H9 (cell line): Measurements from ENCODE around the gene BEGAIN. TPM values are rescaled to one million over a fixed set of nuclear protein-coding genes. Genes with fewer than 3 reads are reported as not detected.

Experiments used
- DNase-seq: peaks from one replicate; pipeline ENCODE4 v3.0.0-alpha.2; 2017
- H2AFZ ChIP-seq: one replicate; pipeline ENCODE4 v1.6.1; 2013; ENCODE audit warnings: mild to moderate bottlenecking, low read length, control low read depth, moderate library complexity
- H2AK5ac ChIP-seq: 2 replicates; pipeline ENCODE4 v1.6.1; 2013; ENCODE audit warnings: low read length, control low read depth, mixed read lengths; ENCODE audit not compliant: insufficient read length
- H2BK120ac ChIP-seq: one replicate; pipeline ENCODE4 v1.6.1; 2013; ENCODE audit warnings: low read depth, mild to moderate bottlenecking, low read length, control low read depth, inconsistent platforms; ENCODE audit not compliant: poor library complexity, severe bottlenecking
- H2BK12ac ChIP-seq: 2 replicates; pipeline ENCODE4 v1.6.1; 2013; ENCODE audit warnings: low read length, control low read depth, mixed read lengths, low read depth; ENCODE audit not compliant: insufficient read length
- H2BK15ac ChIP-seq: 2 replicates; pipeline ENCODE4 v1.6.1; 2013; ENCODE audit warnings: low read depth, low read length, control low read depth
- H2BK20ac ChIP-seq: one replicate; pipeline ENCODE4 v1.6.1; 2013; ENCODE audit warnings: low read depth, mild to moderate bottlenecking, low read length, control low read depth, inconsistent platforms; ENCODE audit not compliant: poor library complexity, severe bottlenecking
- H2BK5ac ChIP-seq: 2 replicates; pipeline ENCODE4 v1.6.1; 2013; ENCODE audit warnings: low read length, control low read depth, mixed read lengths; ENCODE audit not compliant: insufficient read length
- H3K14ac ChIP-seq: 2 replicates; pipeline ENCODE4 v1.6.1; 2013; ENCODE audit warnings: low read length, control low read depth; ENCODE audit not compliant: insufficient read depth
- H3K18ac ChIP-seq: 2 replicates; pipeline ENCODE4 v1.6.1; 2013; ENCODE audit warnings: low read depth, mild to moderate bottlenecking, mixed read lengths, low read length, control low read depth; ENCODE audit not compliant: insufficient read length
- H3K23ac ChIP-seq: 2 replicates; pipeline ENCODE4 v1.6.1; 2013; ENCODE audit warnings: low read length, control low read depth, mixed read lengths, low read depth; ENCODE audit not compliant: insufficient read length
- H3K23me2 ChIP-seq: 2 replicates; pipeline ENCODE4 v1.6.1; 2013; ENCODE audit warnings: low read depth, mild to moderate bottlenecking, mixed read lengths, low read length, control low read depth; ENCODE audit not compliant: insufficient read length, poor library complexity, severe bottlenecking
- H3K27ac ChIP-seq: 2 replicates; pipeline ENCODE4 v1.5.1; 2013; ENCODE audit warnings: low read length, control low read depth, mixed read lengths, low read depth; ENCODE audit not compliant: insufficient read length
- H3K27me3 ChIP-seq: 2 replicates; pipeline ENCODE4 v1.6.1; 2013; ENCODE audit warnings: low read length, control low read depth, inconsistent platforms; ENCODE audit not compliant: insufficient read depth
- H3K4ac ChIP-seq: 2 replicates; pipeline ENCODE4 v1.6.1; 2013; ENCODE audit warnings: low read depth, mild to moderate bottlenecking, control low read depth, inconsistent platforms, low read length, moderate library complexity
- H3K4me1 ChIP-seq: 2 replicates; pipeline ENCODE4 v1.6.1; 2013; ENCODE audit warnings: low read length, control low read depth, inconsistent platforms; ENCODE audit not compliant: insufficient read depth
- H3K4me2 ChIP-seq: 2 replicates; pipeline ENCODE4 v1.6.1; 2013; ENCODE audit warnings: low read length, control low read depth, mixed read lengths; ENCODE audit not compliant: insufficient read length, insufficient read depth
- H3K56ac ChIP-seq: 2 replicates; pipeline ENCODE4 v1.6.1; 2013; ENCODE audit warnings: low read depth, mild to moderate bottlenecking, mixed read lengths, low read length, control low read depth; ENCODE audit not compliant: insufficient read length
- H3K79me1 ChIP-seq: 2 replicates; pipeline ENCODE4 v1.6.1; 2013; ENCODE audit warnings: low read depth, mild to moderate bottlenecking, moderate library complexity, low read length, control low read depth, inconsistent platforms; ENCODE audit not compliant: insufficient read depth, poor library complexity, severe bottlenecking
- H3K79me2 ChIP-seq: 2 replicates; pipeline ENCODE4 v1.6.1; 2013; ENCODE audit warnings: low read length, control low read depth, inconsistent platforms; ENCODE audit not compliant: insufficient read depth
- H3K9ac ChIP-seq: 2 replicates; pipeline ENCODE4 v1.6.1; 2013; ENCODE audit warnings: low read length, control low read depth, mixed read lengths; ENCODE audit not compliant: insufficient read length; ENCODE audit errors: extremely low read depth
- H3K9me3 ChIP-seq: one replicate; pipeline ENCODE4 v1.6.1; 2013; ENCODE audit warnings: low read depth, low read length, inconsistent platforms; ENCODE audit not compliant: control insufficient read depth
- H3T11ph ChIP-seq: one replicate; pipeline ENCODE4 v1.6.1; 2013; ENCODE audit warnings: mild to moderate bottlenecking, low read length, control low read depth, inconsistent platforms
- H4K20me1 ChIP-seq: one replicate; pipeline ENCODE4 v1.6.1; 2013; ENCODE audit not compliant: control insufficient read depth, insufficient read length, insufficient read depth
- H4K5ac ChIP-seq: 2 replicates; pipeline ENCODE4 v1.6.1; 2013; ENCODE audit warnings: low read depth, mild to moderate bottlenecking, mixed read lengths, low read length, control low read depth; ENCODE audit not compliant: insufficient read length
- H4K8ac ChIP-seq: replicated peaks from 2 replicates; pipeline ENCODE4 v1.6.1; 2013; ENCODE audit warnings: low read length, control low read depth, mixed read lengths, low read depth; ENCODE audit not compliant: insufficient read length
- H4K91ac ChIP-seq: 2 replicates; pipeline ENCODE4 v1.6.1; 2013; ENCODE audit warnings: low read depth, mild to moderate bottlenecking, moderate library complexity, mixed read lengths, low read length, control low read depth; ENCODE audit not compliant: insufficient read length
- H3K27ac Mint-ChIP-seq, 3 experiments: 2 replicates in 2 of 3; 3 replicates in 1 of 3; pipeline ENCODE4 v1.8.0; 2020 to 2021; ENCODE audit warnings: mixed read lengths in 3 of 3, mild to moderate bottlenecking in 1 of 3, moderate library complexity in 1 of 3
- H3K27me3 Mint-ChIP-seq: 2 replicates; pipeline ENCODE4 v1.8.0; 2021; ENCODE audit warnings: low read depth, mild to moderate bottlenecking, moderate library complexity, mixed read lengths
- H3K36me3 Mint-ChIP-seq, 3 experiments: 2 replicates in 2 of 3; 3 replicates in 1 of 3; pipeline ENCODE4 v1.8.0; 2020 to 2021; ENCODE audit warnings: low read depth in 3 of 3, mixed read lengths in 3 of 3; ENCODE audit not compliant: insufficient read depth in 1 of 3
- H3K4me1 Mint-ChIP-seq, 2 experiments: 2 replicates each; pipeline ENCODE4 v1.8.0; 2020; ENCODE audit warnings: mixed read lengths in 2 of 2
- H3K4me3 Mint-ChIP-seq, 2 experiments: 2 replicates in 1 of 2; 3 replicates in 1 of 2; pipeline ENCODE4 v1.8.0; 2020 to 2021; ENCODE audit warnings: mild to moderate bottlenecking in 2 of 2, mixed read lengths in 2 of 2, moderate library complexity in 1 of 2
- H3K9me3 Mint-ChIP-seq, 2 experiments: 2 replicates in 1 of 2; 3 replicates in 1 of 2; pipeline ENCODE4 v1.8.0; 2020; ENCODE audit warnings: mild to moderate bottlenecking in 2 of 2, mixed read lengths in 2 of 2, moderate library complexity in 1 of 2
- CTCF ChIP-seq: fragments of 200-600 bp; sonication (generic); conservative IDR thresholded peaks from 3 replicates; pipeline ENCODE4 v1.8.0; 2021; ENCODE audit warnings: antibody characterized with exemption, mild to moderate bottlenecking
- WGBS: extraction: QIAGEN DNeasy Blood & Tissue Kit; methylation state at CpG from one replicate; pipeline ENCODE4 v1.1.7; 2013; ENCODE audit warnings: missing lambda C conversion rate, low lambda C conversion rate, mixed read lengths; ENCODE audit not compliant: insufficient read length; ENCODE audit errors: extremely low coverage; 5-methylcytosine and 5-hydroxymethylcytosine counted together
- total RNA-seq: library from RNA; stranded (reverse); gene quantifications from 2 replicates; pipeline ENCODE4 v1.2.1, GENCODE V29; 2021

The BEGAIN gene
- total RNA-seq, 1 experiment from 2014 or later = 2.6 TPM

GRCh38 chr14:100500128-100500527 lies 87.1 kb downstream of the BEGAIN start:
- no peak overlapping the region for H2BK120ac ChIP-seq
- Mint-ChIP-seq H3K36me3 (peaks cover 3 to 11% (median 7%) of the 10 kb centered on the region in 3 experiments; a peak in 5 of 7 replicates), H3K27me3 (peaks cover 5% of the 10 kb centered on the region), H3K27ac (no peak overlapping the region), H3K4me3 (no peak overlapping the region), H3K9me3 (peaks cover 4 to 12% of the 10 kb centered on the region in 2 experiments; a peak in 3 of 5 replicates), H3K4me1 (peaks cover 8 to 24% of the 10 kb centered on the region in 2 experiments; a peak in 3 of 4 replicates)
- no peak for DNase-seq
- H3K56ac ChIP-seq = no peak overlapping the region
- no peaks in the 10 kb centered on the region for H4K20me1 ChIP-seq
- no peak overlapping the region for H3K23ac ChIP-seq
- no peak overlapping the region for H2BK12ac ChIP-seq
- no peak overlapping the region for H2BK15ac ChIP-seq
- H4K91ac ChIP-seq = no peak overlapping the region
- H3K9me3 ChIP-seq = no peaks in the 10 kb centered on the region
- H3K4ac ChIP-seq = no peak overlapping the region; the same call in 1 of the 2 replicates
- H3K14ac ChIP-seq = no peak overlapping the region
- H2BK5ac ChIP-seq = no peak overlapping the region
- TF ChIP-seq CTCF = no peak
- no peaks in the 10 kb centered on the region for H3K79me1 ChIP-seq
- H4K8ac ChIP-seq = no peak overlapping the region
- H3K23me2 ChIP-seq = no peaks in the 10 kb centered on the region
- H3K4me2 ChIP-seq = no peak overlapping the region
- no peak overlapping the region for H3K27ac ChIP-seq
- H3K79me2 ChIP-seq = no peaks in the 10 kb centered on the region
- WGBS = no CpG with 5 or more reads among the region's 9 CpGs
- H4K5ac ChIP-seq = no peak overlapping the region
- H3K4me1 ChIP-seq = no peaks in the 10 kb centered on the region; the same call in 1 of the 2 replicates
- H3T11ph ChIP-seq = no peak overlapping the region
- H2AFZ ChIP-seq = no peak overlapping the region
- no peak overlapping the region for H3K9ac ChIP-seq
- H3K18ac ChIP-seq = no peak overlapping the region
- no peaks in the 10 kb centered on the region for H3K27me3 ChIP-seq
- H2AK5ac ChIP-seq = no peak overlapping the region
- H2BK20ac ChIP-seq = no peak overlapping the region
